CD8-positive, alpha-beta memory T cell (primary cell): ENCODE results near the gene AHDC1. TPM values are rescaled to one million over a fixed set of nuclear protein-coding genes. Genes with fewer than 3 reads are reported as not detected.

Experiments
- CTCF ChIA-PET: fragments of 350-600 bp; sonication (Branson Sonifier 250); formaldehyde crosslinking; loops from one replicate; lab custom pipeline; 2021; ENCODE audit warnings: antibody characterized with exemption; lab: Charles Lee
- POLR2A ChIA-PET: fragments of 350-600 bp; sonication (Branson Sonifier 250); formaldehyde crosslinking; loops from one replicate; lab custom pipeline; 2021; ENCODE audit warnings: antibody characterized with exemption; lab: Charles Lee
- DNase-seq, 5 donors: peaks; one replicate each; pipeline versions ENCODE4 v3.0.0 to v3.0.0-alpha.2; 2020 to 2022; ENCODE audit warnings: mixed read lengths in 1 of 5
- H3K27ac ChIP-seq: one replicate; pipeline ENCODE4 v1.7.0; 2013; ENCODE audit warnings: low read depth, mild to moderate bottlenecking, low read length, moderate library complexity
- H3K27me3 ChIP-seq: 2 replicates; pipeline ENCODE4 v1.7.0; 2013; ENCODE audit warnings: low read length, mild to moderate bottlenecking; ENCODE audit not compliant: insufficient read depth, poor library complexity, severe bottlenecking
- H3K36me3 ChIP-seq: 2 replicates; pipeline ENCODE4 v1.7.0; 2013; ENCODE audit warnings: mild to moderate bottlenecking, low read length, moderate library complexity; ENCODE audit not compliant: insufficient read depth
- H3K4me1 ChIP-seq: 2 replicates; pipeline ENCODE4 v1.7.0; 2013; ENCODE audit warnings: mild to moderate bottlenecking, low read length, moderate library complexity; ENCODE audit not compliant: insufficient read depth
- H3K4me3 ChIP-seq: 2 replicates; pipeline ENCODE4 v1.7.0; 2013; ENCODE audit warnings: mild to moderate bottlenecking, low read length
- H3K9me3 ChIP-seq: 2 replicates; pipeline ENCODE4 v1.7.0; 2013; ENCODE audit warnings: mild to moderate bottlenecking, low read length
- H3K27ac Mint-ChIP-seq, 8 donors: one replicate each; pipeline ENCODE4 v1.8.0; 2020 to 2021; ENCODE audit warnings: mixed read lengths in 8 of 8, mild to moderate bottlenecking in 6 of 8, inconsistent platforms in 3 of 8, moderate library complexity in 3 of 8
- H3K27me3 Mint-ChIP-seq, 2 donors: one replicate each; pipeline ENCODE4 v1.8.0; 2020 to 2021; ENCODE audit warnings: mixed read lengths in 2 of 2, mild to moderate bottlenecking in 1 of 2, moderate library complexity in 1 of 2
- H3K36me3 Mint-ChIP-seq, 3 donors: one replicate each; pipeline ENCODE4 v1.8.0; 2020 to 2021; ENCODE audit warnings: mixed read lengths in 3 of 3, inconsistent platforms in 1 of 3, mild to moderate bottlenecking in 1 of 3
- H3K4me1 Mint-ChIP-seq, 3 donors: one replicate each; pipeline ENCODE4 v1.8.0; 2020 to 2021; ENCODE audit warnings: mixed read lengths in 3 of 3, inconsistent platforms in 1 of 3, mild to moderate bottlenecking in 1 of 3
- H3K4me3 Mint-ChIP-seq, 7 donors: one replicate each; pipeline ENCODE4 v1.8.0; 2020 to 2021; ENCODE audit warnings: mixed read lengths in 7 of 7, mild to moderate bottlenecking in 6 of 7, moderate library complexity in 4 of 7, inconsistent platforms in 2 of 7
- H3K9me3 Mint-ChIP-seq, 5 donors: one replicate each; pipeline ENCODE4 v1.8.0; 2020 to 2022; ENCODE audit warnings: mixed read lengths in 5 of 5, mild to moderate bottlenecking in 3 of 5, moderate library complexity in 2 of 5, inconsistent platforms in 1 of 5
- polyA plus RNA-seq: library from polyadenylated mRNA; unstranded; fragments of 300-500 nt; fragmentation: Illumina TruSeq; gene quantifications from one replicate; pipeline ENCODE4 v1.2.3, GENCODE V29; 2021
- total RNA-seq, 2 experiments: library from RNA; stranded (reverse); gene quantifications; one replicate each; pipeline ENCODE4 v1.2.3, GENCODE V29; 2021

The AHDC1 gene
- total and polyA plus RNA-seq, 3 experiments from 2014 or later, result 1.9 to 11.5 (median 11.5) TPM

DNA sequence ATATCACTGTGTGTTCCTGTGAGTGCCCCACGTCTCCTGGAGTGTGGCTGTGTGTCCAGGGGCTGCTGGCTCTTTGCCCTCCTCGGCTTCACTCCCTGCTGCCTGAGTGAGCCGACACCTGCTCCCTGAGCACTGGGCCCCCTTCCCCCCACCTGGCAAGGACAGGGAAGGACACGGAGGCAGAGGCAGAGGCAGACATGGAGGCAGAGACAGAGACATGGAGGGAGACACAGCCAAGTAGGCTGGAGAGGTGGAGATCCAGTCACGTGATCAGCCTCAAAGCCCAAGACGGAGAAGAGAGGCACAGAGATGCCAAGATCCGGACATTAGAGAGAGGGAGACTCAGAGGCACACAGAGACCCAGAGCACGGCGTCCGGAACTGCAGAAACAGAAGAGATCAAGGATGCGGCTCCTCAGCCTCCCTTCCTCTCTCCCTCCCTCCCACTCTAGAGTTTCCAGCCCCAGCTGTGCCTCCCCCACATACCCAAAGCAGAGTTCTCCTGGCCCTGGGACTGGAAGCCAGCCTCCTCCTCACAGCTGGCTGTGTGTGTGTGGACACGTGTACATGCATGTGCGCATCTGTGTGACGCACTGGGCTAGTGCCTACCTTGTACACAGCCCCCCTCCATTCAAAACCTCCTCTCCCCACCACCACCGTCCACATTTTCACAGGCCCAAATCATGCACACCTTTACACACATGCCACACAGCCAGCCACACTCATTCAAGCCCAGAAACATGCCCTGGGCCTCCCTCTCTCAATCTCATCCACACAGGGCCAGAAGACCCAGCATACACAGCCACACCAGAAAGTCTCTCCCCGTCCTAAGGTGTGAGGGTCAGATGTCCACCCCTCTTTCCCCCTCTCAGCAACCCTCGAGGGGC is 74.9 kb downstream of the AHDC1 start:
- Mint-ChIP-seq H3K36me3 (peaks cover 0 to 14% (median 0%) of the 10 kb centered on the region in 3 donors), H3K27ac (peak overlapping the region in 6 of 8 donors; percentile 12 to 91 (median 44))
- CTCF ChIA-PET, result interaction anchor here (0.9 kb wide), 1 partner anchor 28 kb away, joined by 3 read pairs; no protein-coding TSS in a partner anchor

GRCh38 chr1:27527890-27528817 is 75.8 kb downstream of the AHDC1 start:
- Histone ChIP-seq H3K4me1 (peaks cover 55% of the 10 kb centered on the region), H3K27ac (peak overlapping the region; percentile 16), H3K27me3 (no peaks in the 10 kb centered on the region), H3K9me3 (no peaks in the 10 kb centered on the region), H3K36me3 (no peaks in the 10 kb centered on the region), H3K4me3 (peak overlapping the region; percentile 58)
- peak overlapping the region in 4 of 8 donors; percentile 12 to 79 (median 44) for H3K27ac Mint-ChIP-seq
- H3K4me1 Mint-ChIP-seq, result peaks cover 56 to 64% (median 56%) of the 10 kb centered on the region in 3 donors
- peak in 3 of 5 donors; percentile 8 to 76 (median 37) for DNase-seq
- ChIA-PET CTCF (no interaction called here), POLR2A (interaction anchor here (0.5 kb wide), 1 partner anchor 129 kb away, joined by 5 read pairs; no protein-coding TSS in a partner anchor)
- no peaks in the 10 kb centered on the region for H3K9me3 Mint-ChIP-seq
- H3K36me3 Mint-ChIP-seq, result peaks cover 0 to 5% (median 0%) of the 10 kb centered on the region in 3 donors
- H3K4me3 Mint-ChIP-seq, result peak overlapping the region; percentile 50 to 73 (median 67)
- H3K27me3 Mint-ChIP-seq, result no peaks in the 10 kb centered on the region

More for the DNA sequence above, 74.9 kb downstream of the AHDC1 start:
- Histone ChIP-seq H3K27ac (peak overlapping the region; percentile 16), H3K36me3 (no peaks in the 10 kb centered on the region), H3K9me3 (no peaks in the 10 kb centered on the region), H3K4me3 (no peak overlapping the region), H3K27me3 (no peaks in the 10 kb centered on the region), H3K4me1 (peaks cover 46% of the 10 kb centered on the region)
- POLR2A ChIA-PET, result no interaction called here
- Mint-ChIP-seq H3K27me3 (no peaks in the 10 kb centered on the region), H3K4me3 (peak overlapping the region in 6 of 7 donors; percentile 65 to 73 (median 70)), H3K4me1 (peaks cover 48 to 55% (median 48%) of the 10 kb centered on the region in 3 donors), H3K9me3 (no peaks in the 10 kb centered on the region)
- no peak for DNase-seq

DNA sequence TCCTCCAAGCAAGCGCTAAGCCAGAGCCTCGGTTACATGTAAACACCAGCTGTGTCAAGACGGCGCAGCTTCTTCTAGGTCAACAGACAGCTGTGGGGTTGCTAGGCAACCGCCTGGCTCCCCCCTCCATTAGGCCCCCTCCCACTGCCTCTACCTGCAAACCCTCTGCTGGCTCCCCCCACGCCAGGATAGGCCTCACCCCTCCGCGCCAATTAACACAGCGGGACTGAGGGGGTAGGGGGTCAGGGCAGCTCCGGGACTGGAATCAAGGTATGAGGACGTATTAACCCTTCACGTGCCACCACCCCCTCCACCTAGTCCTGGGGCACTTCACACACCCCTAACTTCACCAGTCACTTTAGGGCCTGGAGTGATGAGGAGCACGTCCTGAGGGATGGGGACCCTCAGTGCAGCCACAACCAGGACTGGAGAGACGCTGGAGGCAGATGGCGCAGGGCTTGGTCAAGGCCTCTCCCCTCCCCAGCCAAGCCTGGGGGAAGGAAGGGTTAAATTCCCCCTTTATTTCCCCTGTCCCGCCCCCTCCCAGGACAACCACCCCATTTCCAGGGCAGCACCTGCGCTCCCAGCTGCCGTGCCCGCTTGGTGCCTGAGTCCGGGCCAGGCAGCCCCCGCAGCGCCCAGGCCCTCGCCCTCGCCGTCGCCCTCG is 76.6 kb downstream of the AHDC1 start:
- Mint-ChIP-seq H3K36me3 (peaks cover 0 to 7% (median 0%) of the 10 kb centered on the region in 3 donors), H3K27ac (peak overlapping the region in 5 of 8 donors; percentile 66 to 95 (median 89)), H3K9me3 (no peaks in the 10 kb centered on the region), H3K4me3 (peak overlapping the region in 6 of 7 donors; percentile 9 to 80 (median 55)), H3K27me3 (no peaks in the 10 kb centered on the region), H3K4me1 (peaks cover 57 to 68% (median 59%) of the 10 kb centered on the region in 3 donors)
- H3K36me3 ChIP-seq, result no peaks in the 10 kb centered on the region
- ChIA-PET POLR2A (interaction anchor here (0.7 kb wide), 1 partner anchor 84 kb away, joined by 6 read pairs; no protein-coding TSS in a partner anchor), CTCF (interaction anchor here (1.0 kb wide), 1 partner anchor 136 kb away, joined by 4 read pairs; no protein-coding TSS in a partner anchor)
- H3K27me3 ChIP-seq, result no peaks in the 10 kb centered on the region
- H3K27ac ChIP-seq, result peak overlapping the region; percentile 63
- no peaks in the 10 kb centered on the region for H3K9me3 ChIP-seq
- H3K4me3 ChIP-seq, result peak overlapping the region; percentile 35
- H3K4me1 ChIP-seq, result peaks cover 63% of the 10 kb centered on the region
- DNase-seq, result peak in 4 of 5 donors; percentile 13 to 77 (median 60)

GRCh38 chr1:27526569-27527222 is 77.2 kb downstream of the AHDC1 start:
- no peaks in the 10 kb centered on the region for H3K9me3 ChIP-seq

DNA sequence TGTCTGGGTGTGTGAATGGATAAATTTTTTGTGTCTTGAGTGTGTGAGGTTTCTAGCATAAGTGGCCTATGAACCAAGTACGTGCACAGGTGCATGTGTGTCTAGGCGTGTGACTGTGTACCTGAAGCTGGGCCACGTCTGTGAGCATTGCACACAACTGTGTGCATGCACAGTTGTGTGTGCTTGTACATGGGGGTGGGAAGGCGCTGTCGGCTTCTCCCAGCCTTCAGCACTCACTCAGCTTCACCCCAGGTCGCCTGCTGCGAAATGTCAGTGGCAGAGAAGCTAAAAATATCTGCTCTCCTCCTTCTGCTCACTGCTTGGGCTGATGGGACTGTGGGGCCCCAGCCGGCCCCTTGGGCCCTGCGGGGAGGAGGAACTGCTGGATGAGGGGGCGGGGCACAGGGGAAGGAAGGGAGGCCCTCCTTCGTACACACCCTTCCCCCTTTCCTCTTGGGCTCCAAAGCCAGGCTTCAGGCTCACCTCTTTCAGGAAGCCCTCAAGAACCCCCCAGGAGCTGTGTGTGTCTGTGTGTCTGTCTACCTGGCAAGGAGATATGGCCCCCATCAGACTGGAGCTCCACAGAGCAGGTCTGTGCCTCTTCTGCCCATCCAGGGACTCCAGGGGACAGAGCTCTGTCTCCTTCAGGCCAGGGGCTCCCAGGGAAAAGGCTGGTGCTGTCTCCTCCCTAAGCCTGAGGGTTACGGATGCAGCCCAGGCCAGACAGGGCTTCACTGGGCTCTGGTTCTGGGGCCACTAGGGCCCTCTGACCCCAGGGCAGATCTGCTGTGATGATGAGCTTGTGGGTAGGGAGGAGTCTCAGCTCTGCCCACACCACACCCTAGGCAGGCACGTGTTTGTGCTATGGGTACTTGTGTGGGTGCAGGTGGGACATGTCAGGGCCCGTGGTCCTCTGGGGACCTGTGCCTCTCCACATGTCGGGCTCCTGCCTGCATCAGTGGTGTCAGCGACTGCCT is 78.4 kb downstream of the AHDC1 start:
- POLR2A ChIA-PET, result interaction anchor here (0.6 kb wide), 1 partner anchor 83 kb away, joined by 5 read pairs; no protein-coding TSS in a partner anchor

More at GRCh38 chr1:27526569-27527222, 77.2 kb downstream of the AHDC1 start:
- peak in 1 of 5 donors; percentile 14 for DNase-seq
- POLR2A ChIA-PET, result interaction anchor here (0.7 kb wide), 1 partner anchor 84 kb away, joined by 6 read pairs; no protein-coding TSS in a partner anchor
- H3K4me3 Mint-ChIP-seq, result peak overlapping the region; percentile 41 to 80 (median 65)
- Histone ChIP-seq H3K36me3 (no peaks in the 10 kb centered on the region), H3K27ac (peak overlapping the region; percentile 63), H3K4me3 (peak overlapping the region; percentile 35), H3K27me3 (no peaks in the 10 kb centered on the region), H3K4me1 (peaks cover 68% of the 10 kb centered on the region)
- no peaks in the 10 kb centered on the region for H3K9me3 Mint-ChIP-seq
- CTCF ChIA-PET, result interaction anchor here (0.7 to 5.3 kb wide), 7 partner anchors 9 to 136 kb away, joined by 3 to 34 read pairs (median 4); no protein-coding TSS in a partner anchor
- H3K4me1 Mint-ChIP-seq, result peaks cover 57 to 68% (median 60%) of the 10 kb centered on the region in 3 donors
- H3K27ac Mint-ChIP-seq, result peak overlapping the region; percentile 51 to 95 (median 84)
- peaks cover 0 to 6% (median 0%) of the 10 kb centered on the region in 3 donors for H3K36me3 Mint-ChIP-seq
- no peaks in the 10 kb centered on the region for H3K27me3 Mint-ChIP-seq

More for the DNA sequence above, 78.4 kb downstream of the AHDC1 start:
- no peaks in the 10 kb centered on the region for H3K27me3 Mint-ChIP-seq
- H3K27ac ChIP-seq, result peak overlapping the region; percentile 63
- no peaks in the 10 kb centered on the region for H3K9me3 ChIP-seq
- H3K4me3 Mint-ChIP-seq, result peak overlapping the region; percentile 42 to 86 (median 74)
- peak overlapping the region; percentile 35 for H3K4me3 ChIP-seq
- peaks cover 79% of the 10 kb centered on the region for H3K4me1 ChIP-seq
- no peaks in the 10 kb centered on the region for H3K27me3 ChIP-seq
- peak in 3 of 5 donors; percentile 10 to 60 (median 30) for DNase-seq
- CTCF ChIA-PET, result interaction anchor here (0.7 to 5.3 kb wide), 10 partner anchors 10 to 144 kb away, joined by 3 to 34 read pairs (median 4); no protein-coding TSS in a partner anchor
- H3K9me3 Mint-ChIP-seq, result no peaks in the 10 kb centered on the region
- H3K36me3 Mint-ChIP-seq, result peaks cover 0 to 6% (median 0%) of the 10 kb centered on the region in 3 donors
- H3K36me3 ChIP-seq, result no peaks in the 10 kb centered on the region
- peak overlapping the region; percentile 51 to 95 (median 88) for H3K27ac Mint-ChIP-seq
- peaks cover 67 to 79% (median 70%) of the 10 kb centered on the region in 3 donors for H3K4me1 Mint-ChIP-seq
